ENCODE measurements around the gene PRRG1. TPM values are rescaled to one million over a fixed set of nuclear protein-coding genes. Genes with fewer than 3 reads are reported as not detected.

The PRRG1 gene
- total and polyA plus RNA-seq, 2 of the 13 experiments (the other 11 are each of a cell fraction or from before 2014, with no cell fraction given): 5.0 to 11.0 TPM

GRCh38 chrX:37361596-37361995 lies 12.4 kb downstream of the PRRG1 start:
- intact Hi-C loops (cut with micrococcal nuclease; ENCODE audit: unreplicated experiment) (no loop called here), in situ Hi-C loops (cut with HindIII; ENCODE audit: extremely low pct_ligation_motif_present, low pct_unique_long_range_greater_than_20kb) (no loop called here)
- no peaks in the 10 kb centered on the region for H3K27me3 ChIP-seq (ENCODE audit: control insufficient read depth in 1 of 2, insufficient read depth in 2 of 2, low read length in 2 of 2)
- FAIRE-seq: no peak
- H3K9ac ChIP-seq (ENCODE audit: insufficient read depth, low read depth, low read length): no peak overlapping the region
- DNase-seq (ENCODE audit: low spot score): no peak
- peaks cover 6% of the 10 kb centered on the region; the same call in 1 of the 2 replicates for H3K4me1 ChIP-seq (ENCODE audit: insufficient read depth, low read length)
- BruUV-seq (replicated peaks): no TSS peak
- H3K9me3 ChIP-seq (ENCODE audit: low read length): no peaks in the 10 kb centered on the region
- H3K79me2 ChIP-seq (ENCODE audit: insufficient read depth, low read length): peaks cover 48% of the 10 kb centered on the region
- POLR2A ChIA-PET: no interaction called here
- no peak for ATAC-seq
- H3K36me3 ChIP-seq (replicated peaks in 1 of 2; ENCODE audit: control insufficient read depth in 1 of 2, insufficient read depth in 2 of 2, low read length in 2 of 2): no peaks in the 10 kb centered on the region
- CTCF ChIA-PET (ENCODE audit: low intra/inter-chr PET ratio, low total read pairs): no interaction called here
- no peak overlapping the region for H3K4me2 ChIP-seq (ENCODE audit: low read depth, low read length)
- TF ChIP-seq ZNF326 (CRISPR knock-in tag; IDR thresholded peaks at IDR 0.05; ENCODE audit: borderline replicate concordance) (no peak), ZNF30 (CRISPR knock-in tag; IDR thresholded peaks at IDR 0.05) (no peak), ZBTB4 (CRISPR knock-in tag; IDR thresholded peaks at IDR 0.05; ENCODE audit: borderline replicate concordance) (no peak), ZNF878 (CRISPR knock-in tag; IDR thresholded peaks at IDR 0.05) (no peak), ASH2L (IDR thresholded peaks at IDR 0.05; ENCODE audit: insufficient read length, low read depth, low read length) (no peak), NFKB2 (CRISPR knock-in tag; IDR thresholded peaks at IDR 0.05; ENCODE audit: borderline replicate concordance) (no peak), ZNF672 (CRISPR knock-in tag; IDR thresholded peaks at IDR 0.05) (no peak), MAFK (conservative IDR thresholded peaks at IDR 0.05 in 1 of 2, IDR thresholded peaks at IDR 0.05 in 1 of 2; ENCODE audit: low read length in 2 of 2) (peak; percentile 34 to 47; a peak in 2 of 4 replicates)
- 98% methylated on average over 2 of the region's 2 CpGs for WGBS (ENCODE audit: low lambda C conversion rate)
- no peaks in the 10 kb centered on the region for H4K20me1 ChIP-seq (ENCODE audit: insufficient read depth, low read length)
- no peak overlapping the region for H2AFZ ChIP-seq (ENCODE audit: low read length)
- H3K4me3 ChIP-seq (replicated peaks in 1 of 3; ENCODE audit: insufficient read depth in 1 of 3, low read depth in 2 of 3, low read length in 3 of 3): no peak overlapping the region
- no peak overlapping the region for H3K27ac ChIP-seq (ENCODE audit: extremely low read length, insufficient read depth, low read length)

Data from HepG2 (cell line).